GM18502 (cell line): ENCODE results near the gene CD59.
A peak's percentile ranks its signal among the peaks of the same experiment; 100 is the strongest.
"Not testable (repeated sequence)": the region's sequence is repeated elsewhere in the genome, so short reads cannot be mapped to it uniquely, and the experiment has no call there.

Source experiments
- ATAC-seq: cut with Tn5 transposase; IDR thresholded peaks from one replicate; pipeline ENCODE4 v1.9.1; 2021; ENCODE audit warnings: mild to moderate bottlenecking; ENCODE audit not compliant: unreplicated experiment, poor library complexity

The CD59 gene

GRCh38 chr11:33670250-33671011 lies 65.8 kb downstream of the CD59 start:
- no peak for ATAC-seq

GRCh38 chr11:33669598-33670249 lies 66.5 kb downstream of the CD59 start:
- no peak for ATAC-seq

DNA sequence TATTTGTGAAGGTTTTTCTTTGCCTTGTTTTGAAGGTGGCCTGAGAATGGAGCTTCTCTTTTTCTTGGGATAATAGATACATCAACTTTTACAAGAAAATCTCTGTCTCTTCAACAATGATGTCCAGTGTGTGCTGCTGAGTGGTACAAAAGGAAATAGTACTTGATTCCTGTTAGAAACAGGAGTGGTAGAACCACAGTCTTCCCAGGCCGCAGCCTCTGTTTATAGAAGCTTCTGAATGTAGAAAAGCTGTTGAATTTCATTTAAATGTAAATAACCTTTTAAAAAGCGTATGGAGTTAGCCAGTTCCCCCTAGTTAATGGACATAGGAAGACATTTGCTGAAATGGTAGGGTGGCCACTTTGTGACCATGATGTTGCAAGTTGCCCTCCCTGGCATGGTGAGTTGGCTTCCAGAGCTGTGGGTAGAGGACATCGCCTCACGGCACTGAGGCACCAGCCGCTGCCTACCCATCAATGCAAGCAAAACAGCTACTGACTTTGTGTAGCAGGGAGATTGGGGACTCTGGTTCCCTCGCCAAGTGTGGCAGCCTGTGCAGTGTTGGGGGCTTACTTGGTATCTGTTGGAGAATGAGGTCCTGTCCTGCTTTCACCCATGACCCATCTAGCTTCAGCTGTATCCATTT lies 67.1 kb downstream of the CD59 start:
- no peak for ATAC-seq

DNA sequence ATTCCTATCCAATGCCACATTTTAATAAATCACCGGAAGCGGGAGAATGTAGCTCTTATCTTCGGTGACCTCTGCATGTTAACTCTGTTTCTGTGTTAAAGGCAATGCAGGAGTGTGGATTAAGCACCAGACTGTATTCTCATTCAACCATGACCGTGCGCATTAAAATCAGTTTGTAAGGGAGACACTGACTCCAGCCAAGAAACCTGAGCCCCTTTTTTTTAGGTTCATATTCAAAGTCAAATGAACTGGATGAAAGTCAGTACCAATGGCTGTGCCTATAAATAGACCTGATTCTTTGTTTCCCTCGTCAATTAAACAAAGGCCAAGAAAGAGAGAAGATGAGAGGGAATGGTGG lies 67.8 kb downstream of the CD59 start:
- ATAC-seq, result no peak

- no peak for ATAC-seq
Observed at GRCh38 chr11:33667819-33668467, 68.3 kb downstream of the CD59 start.

GRCh38 chr11:33665350-33666106 lies 70.7 kb downstream of the CD59 start:
- no peak for ATAC-seq

DNA sequence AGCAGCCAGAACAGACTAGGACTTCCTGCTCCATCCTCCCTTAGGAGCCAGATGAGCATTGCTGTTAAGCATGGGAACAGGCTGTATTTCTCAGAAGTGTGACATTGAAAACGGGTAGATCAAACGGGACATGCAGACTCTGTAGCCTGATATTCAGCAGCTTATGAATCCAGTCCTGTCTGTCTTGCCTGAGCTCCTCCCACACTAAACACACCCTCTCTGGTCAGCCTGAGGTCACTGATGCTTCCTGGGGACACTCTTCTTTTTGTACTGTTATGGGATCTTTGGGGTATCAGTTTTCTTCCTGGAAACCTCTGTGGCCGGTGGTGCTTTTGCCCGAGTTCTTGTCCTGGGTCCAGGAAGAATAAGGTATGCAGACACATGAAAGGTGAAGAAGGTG lies 71.4 kb downstream of the CD59 start:
- no peak for ATAC-seq

DNA sequence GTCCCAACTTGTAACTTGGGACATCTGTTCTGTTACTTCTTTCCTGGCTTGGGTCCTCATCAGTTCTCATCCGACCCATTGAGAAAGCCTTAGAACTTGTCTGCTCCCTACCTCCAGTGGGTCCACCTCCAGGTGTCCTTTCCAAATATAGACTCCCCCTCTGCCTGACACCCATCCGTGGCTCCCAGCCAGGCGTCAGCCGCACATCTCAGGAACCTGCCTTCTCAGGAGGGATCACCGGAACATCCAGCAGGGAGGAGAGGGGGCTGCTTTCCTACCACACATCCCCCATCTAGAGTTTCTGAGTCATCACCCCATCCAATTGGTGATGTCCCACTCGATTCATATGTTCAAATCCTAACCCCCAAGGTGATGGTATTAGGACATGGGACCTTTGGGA lies 72.1 kb downstream of the CD59 start:
- no peak for ATAC-seq

DNA sequence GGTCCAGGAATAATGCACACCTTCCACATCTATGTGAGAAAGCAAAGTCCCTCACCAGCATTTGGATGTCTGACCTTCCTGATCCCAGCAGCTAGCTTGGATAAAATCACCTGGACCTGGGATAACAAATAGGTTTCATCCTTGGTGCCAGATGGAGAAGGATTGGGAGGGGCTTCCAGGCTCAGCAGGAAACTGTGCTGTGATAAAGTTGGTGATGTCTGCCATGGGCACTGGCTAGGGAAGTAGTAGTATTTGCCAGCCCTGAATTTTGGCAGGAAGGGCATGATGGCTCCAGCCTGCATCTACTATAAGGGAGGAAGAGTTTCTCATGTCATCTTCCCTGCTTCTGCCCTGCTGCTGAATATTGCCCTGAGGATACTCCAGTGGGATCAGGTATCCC lies 73.1 kb downstream of the CD59 start:
- no peak for ATAC-seq

GRCh38 chr11:33661526-33661925 lies 74.7 kb downstream of the CD59 start:
- not testable (repeated sequence) for ATAC-seq

GRCh38 chr11:33660962-33661361 lies 75.3 kb downstream of the CD59 start:
- ATAC-seq, result no peak

DNA sequence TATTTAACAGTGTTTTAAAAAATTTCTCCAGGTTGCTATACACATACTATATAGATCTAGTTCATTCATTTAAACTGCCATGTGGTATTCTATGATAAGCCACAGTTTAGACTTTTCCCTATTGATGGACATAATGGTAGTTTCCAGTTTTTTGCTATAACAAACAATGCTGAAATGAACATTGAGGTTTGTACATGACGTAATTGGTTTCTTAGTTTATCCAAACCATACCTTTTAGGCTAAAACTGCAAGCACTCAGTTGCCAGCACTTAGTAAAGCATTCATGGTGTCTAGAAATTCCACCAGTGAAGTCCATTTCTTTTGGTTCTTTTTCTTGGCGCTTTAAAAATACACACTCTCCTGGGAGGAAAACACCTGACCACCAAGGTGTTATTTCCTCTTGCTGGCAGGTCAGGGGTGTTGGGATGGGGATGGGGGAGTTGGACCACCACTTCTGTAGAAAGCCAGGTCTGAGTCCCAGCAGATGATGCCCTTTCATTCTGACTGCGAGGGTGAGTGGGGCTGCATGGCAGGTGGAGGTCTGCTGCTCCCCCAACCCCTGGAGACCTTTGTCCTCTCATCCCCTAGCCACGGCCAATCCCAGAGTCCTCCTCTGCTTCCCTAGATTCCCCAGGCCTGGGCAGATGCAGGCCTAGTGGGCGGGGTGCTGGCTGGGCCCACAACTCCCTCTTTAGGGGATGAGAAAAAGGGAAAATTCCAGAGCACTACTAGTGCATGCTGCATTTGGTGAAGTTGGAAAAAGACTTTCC lies 76.7 kb downstream of the CD59 start:
- no peak for ATAC-seq

DNA sequence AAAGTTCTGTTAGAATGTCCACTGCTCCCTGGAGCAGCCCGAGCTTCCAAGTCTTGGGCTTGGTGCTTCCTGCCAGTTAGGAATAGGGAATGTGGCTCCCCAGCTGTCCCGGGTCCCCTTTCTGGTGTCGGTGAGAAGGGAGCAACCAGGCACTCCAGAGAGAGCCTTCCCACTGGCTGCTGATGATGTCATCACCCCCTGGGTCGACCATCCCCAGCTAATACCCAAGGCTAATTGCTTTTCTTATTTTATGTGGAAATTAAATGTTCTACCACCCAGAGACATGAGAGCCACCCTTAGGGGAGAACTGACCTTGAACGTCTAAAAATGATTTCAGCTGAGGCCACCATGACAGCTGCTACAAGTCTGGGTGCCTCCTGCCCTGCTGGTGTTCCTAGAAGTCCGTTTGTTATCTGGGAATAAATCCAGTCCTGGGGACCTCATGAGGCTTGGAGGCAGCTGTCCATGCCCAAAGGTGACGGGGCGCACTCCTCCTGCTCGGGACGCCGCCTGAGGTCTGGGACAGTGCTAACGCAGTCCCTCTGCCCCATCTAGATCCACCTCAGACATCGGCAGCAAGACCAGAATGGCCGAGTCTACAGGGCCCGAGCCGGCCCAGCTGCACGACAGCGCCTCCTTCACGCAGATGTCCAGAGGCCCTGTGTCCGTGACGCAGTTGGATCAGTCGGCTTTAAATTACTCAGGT lies 77.9 kb downstream of the CD59 start:
- no peak for ATAC-seq

GRCh38 chr11:33657757-33658156 lies 78.5 kb downstream of the CD59 start:
- ATAC-seq, result no peak

DNA sequence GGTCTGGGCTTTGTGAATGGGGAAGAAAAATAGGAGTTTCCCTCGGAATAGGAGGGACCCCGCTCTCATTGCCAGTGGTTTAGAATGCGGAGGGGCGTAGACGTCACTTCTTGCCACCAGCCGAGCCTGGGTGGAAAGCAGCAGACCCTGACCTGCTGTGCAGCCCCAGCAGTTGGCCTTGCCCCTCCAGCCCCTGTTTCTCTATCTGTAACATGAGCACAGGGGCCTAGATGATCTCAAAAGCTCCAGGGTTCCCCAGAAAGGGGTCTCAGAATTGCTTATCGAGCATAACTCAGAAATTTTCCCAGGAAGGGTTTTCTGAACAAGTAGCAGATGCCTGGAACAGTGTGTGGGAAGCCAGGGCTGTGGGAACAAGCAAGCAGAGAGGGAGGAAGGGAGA lies 79.5 kb downstream of the CD59 start:
- no peak for ATAC-seq

DNA sequence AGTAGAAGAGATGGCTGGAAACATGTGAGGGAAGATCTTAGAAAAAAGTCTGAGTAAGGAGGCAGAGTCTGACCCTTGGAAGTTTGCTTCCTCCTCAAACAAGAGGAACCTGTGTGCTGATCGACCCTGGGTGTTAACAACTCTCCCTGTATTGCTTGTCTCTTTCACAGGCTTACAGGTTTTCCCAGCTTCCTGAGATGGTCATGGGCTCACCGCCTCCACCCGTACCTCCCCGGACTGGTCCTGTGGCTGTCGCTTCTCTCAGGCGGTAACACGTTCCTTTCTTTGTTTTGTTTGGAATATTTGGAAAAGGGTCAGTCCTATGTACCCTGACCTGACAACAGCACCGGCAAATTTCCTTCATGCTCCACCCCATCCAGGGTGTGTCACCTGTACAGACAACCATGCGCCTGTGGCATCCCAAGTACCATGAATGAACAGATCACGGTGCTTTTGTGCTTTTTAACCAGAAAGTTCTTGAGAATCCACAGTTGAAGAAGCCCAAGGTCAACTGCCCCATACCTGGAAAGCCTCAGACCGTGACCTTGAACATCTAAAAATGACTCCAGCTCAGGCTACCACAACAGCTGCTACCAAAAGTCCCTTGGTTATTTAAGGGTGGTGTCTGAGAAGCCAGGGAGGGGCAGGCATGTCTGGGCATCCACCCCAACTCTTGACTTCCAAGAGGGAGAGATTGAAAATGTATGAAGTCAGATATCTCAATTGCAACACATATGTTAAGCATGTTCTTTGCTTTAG lies 80.2 kb downstream of the CD59 start:
- peak; percentile 65 for ATAC-seq

GRCh38 chr11:33654594-33654993 lies 81.6 kb downstream of the CD59 start:
- ATAC-seq, result no peak
